HG03378 (cell line): ENCODE data around the gene SPN.
"Not testable (repeated sequence)": the region's sequence is repeated elsewhere in the genome, so short reads cannot be mapped to it uniquely, and the experiment has no call there.

Experiments
- ATAC-seq: cut with Tn5 transposase; IDR thresholded peaks from one replicate; pipeline ENCODE4 v1.9.1; 2021; ENCODE audit warnings: mild to moderate bottlenecking, moderate library complexity; ENCODE audit not compliant: unreplicated experiment

The SPN gene

DNA sequence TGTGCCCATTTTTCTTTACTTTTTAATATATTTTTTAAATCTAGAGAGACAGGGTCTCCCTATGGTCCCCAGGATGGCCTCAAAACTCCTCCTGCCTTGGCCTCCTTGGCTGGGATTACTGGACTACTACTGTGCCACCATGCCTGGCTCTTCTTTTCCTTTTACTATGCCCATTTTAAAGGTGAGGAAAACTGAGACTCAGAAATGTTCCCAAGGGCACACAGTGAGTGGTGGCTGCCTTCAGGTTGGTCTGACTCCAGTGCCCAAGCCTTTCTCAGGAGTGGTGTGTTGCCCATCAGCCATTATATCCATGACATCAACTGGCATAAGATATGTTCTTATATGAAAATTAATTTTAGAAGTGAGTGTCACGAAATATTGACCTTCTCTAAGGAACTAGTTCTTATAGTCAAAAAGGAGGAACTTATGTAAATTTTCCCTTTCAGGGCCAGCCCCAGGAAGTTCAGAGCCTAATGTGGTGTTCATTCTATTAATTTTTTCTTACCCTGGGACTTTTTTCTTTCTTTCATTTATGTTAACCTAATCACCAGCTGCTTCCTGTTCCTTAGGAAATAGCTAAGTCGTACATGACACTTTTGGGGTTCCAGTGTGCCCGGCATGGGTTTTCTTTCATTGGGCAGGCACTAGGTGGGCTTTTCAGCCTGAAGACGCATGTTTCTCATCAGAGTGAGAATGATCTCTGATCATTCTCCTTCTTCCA, 17.9 kb upstream of the SPN start:
- ATAC-seq = no peak

DNA sequence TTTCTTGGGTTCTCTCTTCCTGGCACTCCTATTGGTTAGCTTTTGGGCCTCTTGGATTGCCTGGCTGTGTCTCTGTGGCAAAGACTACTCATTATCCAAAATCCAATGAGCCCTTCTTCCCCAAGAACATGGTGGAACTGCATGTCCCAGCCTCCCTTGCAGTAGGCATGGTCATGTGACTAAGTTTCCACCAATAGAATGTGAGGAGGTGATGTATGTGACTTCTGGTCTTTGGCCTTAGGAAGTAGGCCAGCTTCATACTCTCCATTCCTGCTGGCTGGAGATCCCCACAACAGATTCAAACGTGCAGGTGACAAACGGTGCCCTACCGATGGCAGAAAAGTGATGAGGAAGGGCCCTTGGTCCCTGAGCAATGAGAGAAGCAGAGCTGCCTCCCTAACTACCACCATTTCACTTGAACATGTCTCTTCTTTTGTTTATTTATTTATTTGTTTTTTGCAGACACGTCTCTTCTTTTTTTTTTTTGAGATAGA, 17.3 kb upstream of the SPN start:
- ATAC-seq = no peak

DNA sequence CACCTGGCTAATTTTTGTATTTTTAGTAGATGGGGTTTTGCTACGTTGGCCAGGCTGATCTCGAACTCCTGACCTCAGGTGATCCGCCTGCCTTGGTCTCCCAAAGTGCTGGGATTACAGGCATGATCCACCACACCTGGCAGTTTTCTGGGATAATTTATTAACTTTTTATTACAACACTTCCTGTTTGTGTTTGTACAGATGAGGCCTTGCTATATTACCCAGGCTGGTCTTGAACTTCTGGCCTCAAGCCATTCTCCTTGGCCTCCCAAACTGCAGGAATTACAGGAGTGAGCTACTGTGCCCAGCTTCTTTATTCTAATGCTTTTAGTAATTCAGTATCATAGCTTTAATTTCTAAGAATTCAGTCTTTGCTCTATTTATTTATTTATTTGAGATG, 16.1 kb upstream of the SPN start:
- ATAC-seq = no peak

DNA sequence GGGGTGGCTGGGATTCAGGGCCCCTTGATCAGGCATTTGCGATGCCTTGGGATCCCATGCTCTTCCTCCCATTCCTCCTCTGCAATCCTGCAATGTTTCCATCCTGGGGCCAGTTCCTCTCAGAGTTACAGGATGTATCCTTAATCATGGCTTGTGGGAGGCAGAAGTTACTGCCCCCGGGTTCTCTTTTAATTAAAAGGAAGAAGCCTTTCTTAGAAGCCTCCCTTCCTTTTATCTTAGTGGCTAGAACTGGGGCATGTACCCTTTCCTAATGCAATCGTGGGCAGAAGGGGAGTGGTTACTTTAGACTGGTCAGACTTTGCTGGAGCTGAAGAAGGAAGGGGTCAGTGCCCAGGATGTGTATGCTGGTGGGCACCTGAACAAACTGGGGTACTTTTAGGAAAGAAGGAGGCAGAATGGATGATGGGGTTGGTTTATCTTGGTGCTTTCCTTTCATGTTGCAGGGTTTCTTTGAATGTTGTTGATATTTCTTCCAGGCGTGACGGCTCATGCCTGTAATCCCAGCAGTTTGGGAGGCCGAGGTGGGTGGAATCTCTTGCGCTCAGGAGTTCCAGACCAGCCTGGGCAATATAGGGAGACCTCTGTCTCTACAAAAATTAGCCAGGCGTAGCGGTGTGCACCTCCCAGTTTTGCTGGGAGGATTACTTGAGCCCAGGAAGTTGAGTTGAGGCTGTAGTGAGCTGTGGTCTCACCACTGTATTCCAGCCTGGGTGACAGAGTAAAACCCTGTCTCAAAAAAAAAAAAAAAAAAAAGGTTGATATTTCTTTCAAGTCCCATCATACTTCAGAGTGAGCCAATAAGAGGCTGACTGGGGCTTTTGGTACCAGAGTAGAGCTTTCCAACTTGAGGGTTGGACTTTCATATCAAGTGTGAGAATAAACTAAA, 13.2 kb upstream of the SPN start:
- no peak for ATAC-seq

DNA sequence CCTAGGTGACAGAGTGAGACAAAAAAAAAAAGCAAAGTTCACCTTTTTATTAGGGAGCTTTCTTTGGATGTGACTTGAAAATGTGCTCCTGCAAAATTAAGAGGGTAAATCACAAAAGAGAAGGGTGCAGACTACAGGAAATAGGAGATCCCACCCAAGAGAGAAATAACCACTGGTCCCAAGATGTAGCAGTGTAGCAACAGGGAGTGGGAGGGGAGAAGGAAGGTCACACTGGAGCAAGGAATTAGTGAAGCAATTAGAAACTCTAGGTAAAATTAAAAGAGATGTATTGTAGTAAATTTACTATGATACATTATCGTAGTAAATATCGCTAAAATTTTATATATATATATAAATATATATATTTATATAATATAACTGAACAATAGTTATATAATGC, 12.3 kb upstream of the SPN start:
- ATAC-seq = no peak

DNA sequence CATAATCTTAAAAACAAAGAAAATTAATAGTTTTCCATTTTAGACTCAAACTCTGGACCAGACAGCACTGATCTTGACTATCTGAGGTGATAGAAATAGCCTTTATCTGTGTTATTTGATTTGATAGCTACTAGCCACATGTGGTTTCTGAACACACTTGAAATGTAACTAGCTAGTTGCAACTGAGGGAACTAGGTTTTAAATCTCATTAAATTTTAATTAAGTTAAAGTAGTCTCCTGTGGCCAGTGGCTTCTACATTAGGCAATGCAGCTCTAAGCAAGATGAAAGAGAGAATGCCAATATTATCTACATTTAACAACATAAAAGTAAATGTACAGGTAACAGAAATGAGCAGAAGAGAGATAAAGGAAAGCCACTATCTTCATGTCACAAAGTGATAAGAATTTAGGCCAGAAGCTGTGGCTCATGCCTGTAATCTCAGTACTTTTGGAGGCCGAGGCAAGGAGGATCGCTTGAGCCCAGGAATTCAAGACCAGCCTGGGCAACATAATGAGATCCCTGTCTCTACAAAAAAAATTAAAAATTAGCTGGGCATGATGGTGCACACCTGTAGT, 11.2 kb upstream of the SPN start:
- no peak for ATAC-seq

DNA sequence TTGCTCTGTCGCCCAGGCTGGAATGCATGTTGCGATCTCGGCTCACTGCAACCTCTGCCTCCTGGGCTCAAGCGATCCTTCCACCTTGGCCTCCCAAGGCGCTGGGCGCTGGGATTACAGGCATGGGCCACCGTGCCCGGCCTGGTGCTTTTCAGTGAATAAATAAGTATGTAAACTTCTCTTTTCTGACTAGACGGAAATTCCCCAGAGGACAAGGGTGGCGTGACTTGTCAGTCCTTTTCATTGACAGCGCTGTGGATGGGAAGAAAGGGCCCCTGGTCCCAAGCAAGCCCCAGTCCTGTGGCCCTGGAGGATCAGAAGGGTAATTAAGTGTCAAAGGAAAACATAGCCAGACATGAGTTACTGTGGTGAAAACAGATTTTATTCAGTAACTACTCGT, 9.6 kb upstream of the SPN start:
- no peak for ATAC-seq

DNA sequence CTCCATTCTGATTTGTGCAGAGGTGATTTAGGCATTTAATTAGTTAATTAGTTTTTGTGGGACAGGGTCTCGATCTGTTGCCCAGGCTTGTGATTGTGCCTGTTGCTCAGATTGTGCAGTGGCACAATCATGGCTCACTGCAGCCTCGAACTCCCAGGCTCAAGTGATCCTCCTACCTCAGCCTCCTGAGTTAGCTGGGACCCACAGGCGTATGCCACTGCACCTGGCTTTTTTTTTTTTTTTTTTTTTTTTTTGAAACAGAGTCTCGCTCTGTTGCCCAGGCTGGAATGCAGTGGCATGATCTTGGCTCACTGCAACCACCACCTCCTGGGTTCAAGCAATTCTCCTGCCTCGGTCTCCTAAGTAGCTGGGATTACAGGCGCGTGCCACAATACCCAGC, 9.2 kb upstream of the SPN start:
- not testable (repeated sequence) for ATAC-seq

DNA sequence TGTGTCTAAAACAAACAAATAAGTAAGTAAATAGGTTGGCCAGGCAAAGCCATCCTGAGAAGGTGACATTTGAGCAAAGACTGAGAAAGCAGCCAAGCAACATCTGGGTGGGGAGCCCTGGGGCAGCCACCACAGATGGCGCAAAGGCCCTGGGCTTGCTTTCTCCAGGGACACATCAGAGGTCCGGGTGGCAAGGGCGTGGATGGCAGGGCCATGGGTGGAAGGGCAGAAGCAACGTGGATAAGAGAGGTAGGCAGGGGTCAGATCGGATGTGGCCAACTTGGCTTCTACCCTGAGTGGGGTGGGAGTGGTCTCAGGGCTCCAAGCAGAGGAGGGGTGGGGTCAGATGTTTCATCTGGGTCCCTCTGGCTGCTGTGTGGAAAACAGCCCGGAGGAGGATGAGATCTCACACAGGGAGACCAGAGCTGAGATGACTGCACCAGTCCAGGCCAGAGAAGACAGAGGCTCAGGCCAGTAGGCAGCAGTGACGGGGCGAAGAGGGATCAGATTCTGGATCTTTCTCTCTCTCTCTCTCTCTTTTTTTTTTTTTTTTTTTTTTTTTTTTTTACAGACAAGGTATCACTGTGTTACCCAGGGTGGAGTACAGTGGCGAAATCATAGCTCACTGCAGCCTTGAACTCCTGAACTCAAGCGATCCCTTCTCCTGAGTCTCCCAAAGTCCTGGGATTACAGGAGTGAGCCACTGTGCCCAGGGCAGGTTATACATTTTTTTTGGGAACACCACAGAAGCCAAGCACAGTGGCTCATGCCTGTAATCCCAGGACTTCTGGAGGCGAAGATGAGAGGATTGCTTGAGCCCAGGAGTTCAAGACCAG, 6.1 kb upstream of the SPN start:
- ATAC-seq = no peak

DNA sequence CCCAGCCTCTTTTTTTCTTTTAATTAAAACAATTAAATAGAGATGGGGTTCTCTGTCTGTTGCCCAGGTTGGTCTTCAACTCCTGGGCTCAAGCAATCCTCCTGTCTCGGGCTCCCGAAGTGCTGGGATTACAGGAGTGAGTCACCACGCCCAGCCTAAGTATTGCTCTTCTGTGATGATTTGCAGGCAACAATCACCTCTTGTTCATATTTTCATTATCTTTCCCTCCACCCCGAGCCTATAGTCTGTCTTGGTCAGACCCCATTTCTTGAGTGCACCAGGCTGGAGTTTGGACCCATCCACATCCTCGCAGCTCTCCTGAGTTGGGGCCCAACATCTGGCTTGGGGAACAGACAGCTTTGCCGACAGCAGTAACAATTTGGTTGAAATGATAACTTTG, 4.3 kb upstream of the SPN start:
- ATAC-seq = no peak

DNA sequence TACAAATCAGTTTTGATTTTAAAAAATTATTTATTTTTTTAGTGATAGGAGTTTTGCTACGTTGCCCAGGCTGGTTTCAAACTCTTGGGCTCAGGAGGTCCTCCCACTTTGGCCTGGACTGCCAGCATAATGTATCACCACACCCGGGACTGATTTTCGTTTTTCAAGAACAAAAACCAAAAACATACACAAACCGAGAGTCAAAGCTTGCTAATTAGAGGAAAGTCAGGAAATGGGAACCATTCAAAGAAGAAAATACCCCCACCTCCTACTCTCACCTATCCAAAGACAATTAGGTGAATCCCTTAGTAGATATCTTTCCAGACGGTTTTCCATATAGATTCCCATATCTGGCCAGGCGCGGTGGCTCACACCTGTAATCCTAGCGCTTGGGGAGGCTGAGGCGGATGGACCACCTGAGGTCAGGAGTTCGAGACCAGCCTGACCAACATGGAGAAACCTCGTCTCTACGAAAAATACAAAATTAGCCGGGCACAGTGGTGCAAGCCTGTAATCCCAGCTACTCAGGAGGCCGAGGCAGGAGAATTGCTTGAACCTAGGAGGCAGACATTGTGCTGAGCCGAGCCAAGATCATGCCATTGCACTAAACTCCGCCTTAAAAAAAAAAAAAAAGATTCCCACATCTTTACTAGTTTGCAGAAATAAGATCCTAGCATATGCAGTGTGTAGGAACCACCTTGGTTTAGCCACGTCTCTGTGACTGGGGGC, 883 bp upstream of the SPN start:
- no peak for ATAC-seq

DNA sequence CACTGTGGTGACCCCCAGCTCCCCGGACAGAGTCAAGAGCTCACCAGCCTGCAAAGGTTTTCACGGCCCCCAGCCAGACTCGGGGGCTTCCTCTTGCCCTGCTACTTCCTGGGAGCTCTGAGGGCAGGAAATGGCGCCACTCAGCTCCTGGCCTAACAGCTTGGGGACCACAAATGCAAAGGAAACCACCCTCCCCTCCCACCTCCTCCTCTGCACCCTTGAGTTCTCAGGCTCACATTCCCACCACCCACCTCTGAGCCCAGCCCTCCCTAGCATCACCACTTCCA, 375 bp upstream of the SPN start:
- ATAC-seq = no peak

DNA sequence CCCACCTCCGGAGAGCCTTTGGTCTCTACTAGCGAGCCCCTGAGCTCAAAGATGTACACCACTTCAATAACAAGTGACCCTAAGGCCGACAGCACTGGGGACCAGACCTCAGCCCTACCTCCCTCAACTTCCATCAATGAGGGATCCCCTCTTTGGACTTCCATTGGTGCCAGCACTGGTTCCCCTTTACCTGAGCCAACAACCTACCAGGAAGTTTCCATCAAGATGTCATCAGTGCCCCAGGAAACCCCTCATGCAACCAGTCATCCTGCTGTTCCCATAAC, 702 bp downstream of the SPN start:
- ATAC-seq = no peak

DNA sequence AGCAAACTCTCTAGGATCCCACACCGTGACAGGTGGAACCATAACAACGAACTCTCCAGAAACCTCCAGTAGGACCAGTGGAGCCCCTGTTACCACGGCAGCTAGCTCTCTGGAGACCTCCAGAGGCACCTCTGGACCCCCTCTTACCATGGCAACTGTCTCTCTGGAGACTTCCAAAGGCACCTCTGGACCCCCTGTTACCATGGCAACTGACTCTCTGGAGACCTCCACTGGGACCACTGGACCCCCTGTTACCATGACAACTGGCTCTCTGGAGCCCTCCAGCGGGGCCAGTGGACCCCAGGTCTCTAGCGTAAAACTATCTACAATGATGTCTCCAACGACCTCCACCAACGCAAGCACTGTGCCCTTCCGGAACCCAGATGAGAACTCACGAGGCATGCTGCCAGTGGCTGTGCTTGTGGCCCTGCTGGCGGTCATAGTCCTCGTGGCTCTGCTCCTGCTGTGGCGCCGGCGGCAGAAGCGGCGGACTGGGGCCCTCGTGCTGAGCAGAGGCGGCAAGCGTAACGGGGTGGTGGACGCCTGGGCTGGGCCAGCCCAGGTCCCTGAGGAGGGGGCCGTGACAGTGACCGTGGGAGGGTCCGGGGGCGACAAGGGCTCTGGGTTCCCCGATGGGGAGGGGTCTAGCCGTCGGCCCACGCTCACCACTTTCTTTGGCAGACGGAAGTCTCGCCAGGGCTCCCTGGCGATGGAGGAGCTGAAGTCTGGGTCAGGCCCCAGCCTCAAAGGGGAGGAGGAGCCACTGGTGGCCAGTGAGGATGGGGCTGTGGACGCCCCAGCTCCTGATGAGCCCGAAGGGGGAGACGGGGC, 1.3 kb downstream of the SPN start:
- ATAC-seq = no peak

DNA sequence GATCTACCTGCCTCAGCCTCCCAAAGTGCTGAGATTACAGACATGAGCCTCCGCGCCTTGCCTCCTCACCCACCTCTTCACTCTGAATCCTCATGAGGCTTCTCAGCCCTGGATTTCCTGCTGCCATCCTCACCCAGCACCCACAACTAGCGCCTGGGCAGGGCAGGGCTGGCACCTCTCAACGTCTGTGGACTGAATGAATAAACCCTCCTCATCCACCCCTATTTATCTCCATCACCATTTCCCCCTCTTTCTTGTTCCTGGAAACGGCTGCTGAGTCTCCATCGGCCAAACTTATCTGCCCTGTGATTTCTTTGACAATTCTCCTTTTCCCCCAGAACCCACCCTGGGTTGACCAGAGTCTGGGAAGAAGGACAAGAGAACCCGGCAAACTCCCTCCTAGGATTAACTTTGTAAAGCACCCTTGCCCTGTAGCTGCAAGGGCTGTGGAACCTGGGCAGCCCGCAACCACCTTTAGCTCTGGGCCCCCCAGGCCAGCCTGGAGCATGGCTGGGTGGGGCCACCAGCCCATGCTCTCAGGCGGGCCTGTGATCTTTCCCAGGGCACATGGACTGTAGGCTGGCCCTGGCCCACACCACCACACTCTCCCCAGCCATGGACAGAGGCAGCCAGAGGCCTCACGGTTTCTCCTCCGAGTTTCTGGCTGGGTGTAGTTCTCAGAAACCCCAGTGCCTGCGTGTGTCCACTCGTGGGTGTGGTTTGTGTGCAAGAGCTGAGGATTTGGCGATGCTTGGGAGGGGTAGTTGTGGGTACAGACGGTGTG, 2.4 kb downstream of the SPN start:
- ATAC-seq = no peak

DNA sequence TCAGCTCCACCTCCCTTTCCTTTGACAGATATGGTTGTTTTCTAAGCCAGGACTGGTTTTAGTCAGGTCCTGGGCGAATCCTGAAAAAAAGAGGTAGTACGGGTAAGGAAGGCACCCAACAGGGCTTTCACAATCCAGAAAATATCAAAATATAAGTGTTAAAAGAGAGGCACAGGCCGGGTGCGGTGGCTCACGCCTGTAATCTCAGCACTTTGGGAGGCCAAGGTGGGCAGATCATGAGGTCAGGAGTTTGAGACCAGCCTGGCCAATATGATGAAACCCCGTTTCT, 4.2 kb downstream of the SPN start:
- not testable (repeated sequence) for ATAC-seq

DNA sequence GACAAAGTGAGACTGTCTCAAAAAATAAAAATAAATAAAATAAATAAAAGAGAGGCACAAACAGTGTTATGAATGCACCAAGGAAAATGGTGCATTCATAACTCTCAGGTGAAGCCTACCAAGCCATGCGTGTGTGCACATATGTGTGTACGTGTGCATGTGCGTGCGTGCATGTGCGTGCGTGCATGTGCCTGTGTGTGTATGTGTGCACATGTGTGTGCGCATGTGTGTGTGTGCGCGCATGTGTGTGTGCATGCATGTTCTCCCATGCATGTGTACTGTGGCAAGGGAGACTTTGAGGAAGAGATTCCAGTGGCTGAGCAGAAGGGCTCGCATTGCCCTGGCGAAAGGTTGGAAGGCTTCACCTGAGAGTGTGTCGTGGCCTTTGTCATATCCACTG, 4.7 kb downstream of the SPN start:
- no peak for ATAC-seq

DNA sequence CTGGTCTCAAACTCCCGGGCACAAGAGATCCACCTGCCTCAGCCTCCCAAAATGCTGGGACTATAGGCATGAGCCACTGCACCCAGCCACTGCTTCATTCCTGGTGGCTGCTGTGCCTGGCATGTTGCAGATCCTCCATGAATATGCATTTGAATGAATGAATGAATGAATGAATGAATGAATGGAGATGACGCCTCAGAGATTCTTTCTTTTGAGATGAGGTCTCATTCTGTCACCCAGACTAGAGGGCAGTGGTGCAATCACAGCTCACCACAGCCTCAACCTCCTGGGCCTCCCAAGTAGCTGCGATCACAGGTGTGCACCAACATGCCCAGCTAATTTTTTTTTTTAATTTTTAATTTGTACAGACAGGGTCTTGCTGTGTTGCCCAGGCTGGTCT, 5.2 kb downstream of the SPN start:
- no peak for ATAC-seq

DNA sequence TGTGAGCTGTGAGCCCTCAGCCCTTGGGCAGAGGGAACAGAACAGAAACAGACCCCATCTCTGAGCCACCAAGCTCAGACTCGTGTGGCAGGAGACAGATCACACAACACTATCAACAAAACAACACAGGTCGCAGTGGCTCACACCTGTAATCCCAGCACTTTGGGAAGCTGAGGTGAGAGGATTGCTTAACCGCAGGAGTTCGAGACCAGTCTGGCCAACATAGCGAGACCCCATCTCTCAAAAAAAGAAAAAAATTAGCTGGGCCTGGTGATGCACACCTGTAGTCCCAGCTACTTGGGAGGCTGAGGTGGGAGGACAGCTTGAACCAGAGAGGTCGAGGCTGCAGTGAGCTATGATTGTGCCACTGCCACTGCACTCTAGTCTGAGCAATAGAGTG, 10.5 kb downstream of the SPN start:
- ATAC-seq = no peak
